ENCODE data around the gene TSPAN6.

Gene TSPAN6

DNA sequence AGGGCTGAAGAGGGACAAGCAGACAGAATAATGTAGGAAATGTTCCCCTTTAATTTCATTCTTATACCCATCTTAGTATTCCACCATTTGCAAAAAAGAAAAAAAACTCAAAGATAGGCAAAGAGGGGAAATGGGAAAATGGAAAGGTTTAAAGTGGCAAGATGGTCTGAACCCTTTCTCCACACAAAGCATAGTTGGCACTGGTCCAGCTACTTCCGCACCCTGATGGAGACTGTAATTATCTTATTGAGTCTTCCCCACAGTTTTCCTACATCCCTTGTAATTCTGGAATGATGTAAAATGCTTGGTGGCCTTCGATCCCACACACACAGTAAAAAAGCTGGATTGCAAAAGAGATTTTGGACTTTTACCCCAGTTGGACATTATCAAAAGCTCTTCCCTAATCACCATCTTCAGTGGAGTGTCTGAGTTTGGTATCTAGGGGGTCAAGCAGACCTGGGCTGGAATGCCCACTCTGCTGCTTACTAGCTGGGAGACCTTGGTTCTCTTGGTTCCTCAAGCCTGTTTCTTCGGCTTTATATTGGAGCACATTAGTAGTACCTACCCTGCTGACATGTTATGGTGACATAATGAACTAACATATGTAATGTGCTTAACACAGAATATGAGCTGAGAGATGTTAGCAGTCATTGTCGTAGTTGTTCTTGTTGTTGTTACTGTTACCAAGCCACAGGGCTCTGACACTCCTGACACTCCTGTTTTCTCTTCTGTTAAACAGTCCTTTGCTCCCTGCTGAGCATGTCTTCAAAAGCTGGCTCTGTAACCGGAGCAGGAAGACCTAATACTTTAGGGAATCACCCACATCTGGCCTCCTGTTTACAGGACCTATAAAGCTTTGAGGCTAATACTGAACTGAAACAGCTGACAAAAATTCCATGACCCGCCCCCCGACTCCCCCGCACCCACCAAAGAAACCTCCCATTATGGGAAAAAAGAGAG lies 12.1 kb upstream of the TSPAN6 start:
- TF ChIP-seq, protein P1, sequence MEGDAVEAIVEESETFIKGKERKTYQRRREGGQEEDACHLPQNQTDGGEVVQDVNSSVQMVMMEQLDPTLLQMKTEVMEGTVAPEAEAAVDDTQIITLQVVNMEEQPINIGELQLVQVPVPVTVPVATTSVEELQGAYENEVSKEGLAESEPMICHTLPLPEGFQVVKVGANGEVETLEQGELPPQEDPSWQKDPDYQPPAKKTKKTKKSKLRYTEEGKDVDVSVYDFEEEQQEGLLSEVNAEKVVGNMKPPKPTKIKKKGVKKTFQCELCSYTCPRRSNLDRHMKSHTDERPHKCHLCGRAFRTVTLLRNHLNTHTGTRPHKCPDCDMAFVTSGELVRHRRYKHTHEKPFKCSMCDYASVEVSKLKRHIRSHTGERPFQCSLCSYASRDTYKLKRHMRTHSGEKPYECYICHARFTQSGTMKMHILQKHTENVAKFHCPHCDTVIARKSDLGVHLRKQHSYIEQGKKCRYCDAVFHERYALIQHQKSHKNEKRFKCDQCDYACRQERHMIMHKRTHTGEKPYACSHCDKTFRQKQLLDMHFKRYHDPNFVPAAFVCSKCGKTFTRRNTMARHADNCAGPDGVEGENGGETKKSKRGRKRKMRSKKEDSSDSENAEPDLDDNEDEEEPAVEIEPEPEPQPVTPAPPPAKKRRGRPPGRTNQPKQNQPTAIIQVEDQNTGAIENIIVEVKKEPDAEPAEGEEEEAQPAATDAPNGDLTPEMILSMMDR (IDR thresholded peaks at IDR 0.05; ENCODE audit: low read depth, low read length) = no peak
- H3K4me3 ChIP-seq (replicated peaks in 1 of 2; ENCODE audit: low read depth in 2 of 2, low read length in 2 of 2) = peak overlapping the region in 1 of 2 donors; percentile 21
- DNase-seq (ENCODE audit: low read depth in 2 of 2) = peak; percentile 79 to 87

DNA sequence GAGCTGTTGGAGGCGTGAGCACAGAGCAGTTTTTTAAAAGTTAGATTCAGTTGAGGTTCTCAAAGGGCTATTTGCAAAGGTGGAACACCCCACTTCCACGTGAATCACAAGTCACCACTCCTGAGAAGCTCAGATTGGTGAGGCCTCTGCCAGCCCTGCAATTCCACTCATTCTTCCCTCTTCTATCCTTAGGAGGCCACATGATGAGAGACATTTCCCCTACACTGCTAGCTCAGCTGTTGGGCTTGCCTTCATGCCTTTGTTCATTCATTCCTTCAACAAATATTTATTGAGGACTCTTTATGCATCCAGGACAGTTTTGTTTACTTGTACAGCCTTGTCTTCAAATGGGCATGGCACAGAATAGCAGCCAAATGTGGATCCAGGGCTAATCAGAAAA lies 11.1 kb upstream of the TSPAN6 start:
- TF ChIP-seq, protein P1 (IDR thresholded peaks at IDR 0.05; ENCODE audit: low read depth, low read length) = no peak
- H3K4me3 ChIP-seq (replicated peaks in 1 of 2; ENCODE audit: low read depth in 2 of 2, low read length in 2 of 2) = peak overlapping the region in 1 of 2 donors; percentile 11
- peak in 1 of 2 donors; percentile 36 for DNase-seq (ENCODE audit: low read depth in 2 of 2)

DNA sequence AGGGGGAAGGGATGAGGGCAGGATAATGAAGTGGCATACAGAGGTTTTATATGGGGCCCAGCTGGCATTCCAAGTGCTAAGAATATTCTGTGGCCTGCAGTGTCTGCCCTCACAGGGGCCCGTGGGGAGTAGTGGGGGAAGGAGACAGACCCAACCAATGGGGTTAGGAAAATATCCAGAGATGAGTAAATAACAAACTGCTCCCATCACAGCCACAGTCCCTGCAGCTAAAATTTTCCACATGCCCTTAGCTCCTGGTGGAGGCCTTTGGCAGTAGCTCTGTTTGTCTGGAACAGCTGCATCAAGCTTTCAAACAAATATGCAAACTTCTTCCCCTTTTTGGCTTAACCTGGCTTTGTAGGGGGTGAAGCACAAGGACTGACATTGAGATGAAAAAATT lies 10.5 kb upstream of the TSPAN6 start:
- TF ChIP-seq, protein P1 (IDR thresholded peaks at IDR 0.05; ENCODE audit: low read depth, low read length) = peak; percentile 4
- peak; percentile 55 to 82 for DNase-seq (ENCODE audit: low read depth in 2 of 2)

DNA sequence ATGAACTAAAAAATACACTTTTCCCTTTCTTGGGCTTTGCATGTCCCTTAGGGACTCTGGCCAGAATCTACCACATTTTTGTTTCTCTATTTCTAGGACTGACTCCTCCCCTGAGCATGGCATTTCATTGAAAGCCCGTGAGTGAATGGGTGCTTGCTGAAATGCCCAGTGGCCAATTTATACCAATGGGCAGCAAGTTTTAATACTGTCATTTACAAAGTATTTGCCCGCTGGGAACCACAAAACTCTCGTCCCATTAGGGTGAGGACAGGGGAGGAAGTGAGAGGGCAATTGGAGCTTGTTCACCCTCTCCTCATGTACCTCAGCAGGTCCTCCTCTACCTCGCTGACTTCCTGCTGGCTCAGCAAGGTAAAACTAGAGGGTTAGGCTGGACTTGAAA lies 8.5 kb upstream of the TSPAN6 start:
- peak overlapping the region; percentile 53 to 68 for H3K4me3 ChIP-seq (replicated peaks in 1 of 2; ENCODE audit: low read depth in 2 of 2, low read length in 2 of 2)
- TF ChIP-seq, protein P1 (IDR thresholded peaks at IDR 0.05; ENCODE audit: low read depth, low read length) = no peak
- DNase-seq (ENCODE audit: low read depth in 2 of 2) = peak; percentile 32 to 42

More for the DNA sequence above, 10.5 kb upstream of the TSPAN6 start:
- peak overlapping the region in 1 of 2 donors; percentile 10 for H3K4me3 ChIP-seq (replicated peaks in 1 of 2; ENCODE audit: low read depth in 2 of 2, low read length in 2 of 2)

DNA sequence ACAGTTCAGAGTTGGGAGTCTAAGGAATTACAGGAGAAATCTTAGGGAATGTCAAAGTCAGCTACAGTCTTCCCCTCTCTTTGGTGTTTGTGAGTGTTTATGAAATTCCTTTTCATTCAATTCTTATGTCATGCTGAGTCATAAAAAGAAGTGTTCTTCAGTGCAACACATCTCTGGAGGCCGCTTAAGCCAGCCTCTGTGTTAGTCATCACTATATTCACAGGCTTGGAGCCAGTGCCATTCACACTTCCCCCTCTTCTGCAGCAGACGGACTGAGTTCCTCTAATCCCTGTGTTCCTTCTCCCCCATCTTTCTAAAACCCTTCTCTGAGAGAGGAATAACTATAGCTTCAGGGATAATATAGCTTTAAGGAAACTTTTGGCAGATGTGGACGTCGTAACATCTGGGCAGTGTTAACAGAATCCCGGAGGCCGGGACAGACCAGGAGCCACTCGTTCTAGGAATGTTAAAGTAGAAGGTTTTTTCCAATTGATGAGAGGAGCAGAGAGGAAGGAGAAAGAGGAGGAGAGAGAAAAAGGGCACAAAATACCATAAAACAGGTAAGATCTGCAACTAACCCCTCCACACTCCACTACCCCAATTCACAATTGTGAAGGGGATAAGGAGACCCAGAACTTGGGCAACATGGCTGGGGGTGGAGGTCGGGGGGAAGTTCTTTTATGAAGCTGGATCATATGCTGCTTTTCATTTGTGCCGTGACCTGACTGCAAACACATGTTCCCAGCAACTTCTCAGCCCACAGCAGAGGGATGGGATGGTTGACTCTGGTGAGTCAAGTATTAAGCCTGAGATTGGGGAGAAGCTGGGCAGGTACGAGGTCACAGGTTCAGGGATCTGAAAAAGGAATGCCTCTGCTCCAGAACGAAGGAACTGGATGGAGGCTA lies 7.6 kb upstream of the TSPAN6 start, which contains the start of gene SRPX2:
TSS of gene SRPX2 (plus strand) at position 244 of the 905 bp plus-strand sequence. CDS start 2,124 bp downstream, outside the sequence.
- peak within 1 kb of the TSS; percentile 53 to 68 for H3K4me3 ChIP-seq (replicated peaks in 1 of 2; ENCODE audit: low read depth in 2 of 2, low read length in 2 of 2)

DNA sequence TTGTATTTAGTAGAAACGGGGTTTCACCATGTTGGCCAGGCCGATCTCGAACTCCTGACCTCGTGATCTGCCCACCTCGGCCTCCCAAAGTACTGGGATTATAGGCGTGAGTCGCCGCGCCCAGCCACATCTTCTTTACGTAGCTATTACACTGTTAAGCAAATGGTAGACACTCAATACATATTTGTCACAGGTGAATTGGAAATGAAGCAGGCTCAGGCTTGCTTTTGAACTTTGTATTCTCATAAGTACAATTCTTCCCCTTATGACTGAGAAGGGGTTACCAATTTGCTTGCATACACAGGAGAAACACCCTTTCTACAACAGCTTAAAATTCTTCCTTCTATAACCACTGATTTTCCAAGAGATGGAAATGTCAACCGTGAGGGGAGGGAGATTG lies 6.6 kb upstream of the TSPAN6 start:
- TF ChIP-seq, protein P1 (IDR thresholded peaks at IDR 0.05; ENCODE audit: low read depth, low read length) = no peak
- H3K4me3 ChIP-seq (replicated peaks in 1 of 2; ENCODE audit: low read depth in 2 of 2, low read length in 2 of 2) = no peak overlapping the region
- no peak for DNase-seq (ENCODE audit: low read depth in 2 of 2)

More for the DNA sequence above, 7.6 kb upstream of the TSPAN6 start, which contains the start of gene SRPX2:
- TF ChIP-seq, protein P1 (IDR thresholded peaks at IDR 0.05; ENCODE audit: low read depth, low read length) = no peak
- DNase-seq (ENCODE audit: low read depth in 2 of 2) = peak; percentile 90 to 92
